Upper lobe of left lung (tissue), 4 donors: ENCODE measurements around the gene TUBAL3.

Experiments used
- EP300 ChIP-seq, 4 donors: sonication (generic); formaldehyde crosslinking; IDR thresholded peaks; one replicate each; pipeline ENCODE4 v1.5.1; 2017; ENCODE audit warnings: antibody characterized with exemption in 4 of 4, control low read depth in 2 of 4
- POLR2A ChIP-seq, 4 donors: fragments of 450-650 bp; IDR thresholded peaks; one replicate each; pipeline ENCODE4 v1.5.1; 2016 to 2017; ENCODE audit warnings: antibody characterized with exemption in 4 of 4, mild to moderate bottlenecking in 2 of 4
- POLR2AphosphoS5 ChIP-seq, 2 donors: sonication (generic); formaldehyde crosslinking; IDR thresholded peaks; one replicate each; pipeline ENCODE4 v1.5.1; 2017; ENCODE audit warnings: antibody characterized with exemption in 2 of 2
- TF ChIP-seq, protein P1 (sequence below), 6 experiments: fragments of 450-650 bp in 4 of 6; fragments of 200-600 bp in 2 of 6; sonication (generic) in 2 of 6; IDR thresholded peaks; one replicate each; pipeline ENCODE4 v1.5.1; 2016 to 2019; ENCODE audit warnings: antibody characterized with exemption in 6 of 6

- TF ChIP-seq POLR2A (IDR thresholded peaks at IDR 0.05): no peak
- TF ChIP-seq POLR2AphosphoS5 (IDR thresholded peaks at IDR 0.05): no peak
- TF ChIP-seq, protein P1, sequence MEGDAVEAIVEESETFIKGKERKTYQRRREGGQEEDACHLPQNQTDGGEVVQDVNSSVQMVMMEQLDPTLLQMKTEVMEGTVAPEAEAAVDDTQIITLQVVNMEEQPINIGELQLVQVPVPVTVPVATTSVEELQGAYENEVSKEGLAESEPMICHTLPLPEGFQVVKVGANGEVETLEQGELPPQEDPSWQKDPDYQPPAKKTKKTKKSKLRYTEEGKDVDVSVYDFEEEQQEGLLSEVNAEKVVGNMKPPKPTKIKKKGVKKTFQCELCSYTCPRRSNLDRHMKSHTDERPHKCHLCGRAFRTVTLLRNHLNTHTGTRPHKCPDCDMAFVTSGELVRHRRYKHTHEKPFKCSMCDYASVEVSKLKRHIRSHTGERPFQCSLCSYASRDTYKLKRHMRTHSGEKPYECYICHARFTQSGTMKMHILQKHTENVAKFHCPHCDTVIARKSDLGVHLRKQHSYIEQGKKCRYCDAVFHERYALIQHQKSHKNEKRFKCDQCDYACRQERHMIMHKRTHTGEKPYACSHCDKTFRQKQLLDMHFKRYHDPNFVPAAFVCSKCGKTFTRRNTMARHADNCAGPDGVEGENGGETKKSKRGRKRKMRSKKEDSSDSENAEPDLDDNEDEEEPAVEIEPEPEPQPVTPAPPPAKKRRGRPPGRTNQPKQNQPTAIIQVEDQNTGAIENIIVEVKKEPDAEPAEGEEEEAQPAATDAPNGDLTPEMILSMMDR (IDR thresholded peaks at IDR 0.05): no peak
- TF ChIP-seq EP300 (IDR thresholded peaks at IDR 0.05): no peak
These were observed 36.5 kb upstream of the TUBAL3 start for GRCh38 chr10:5441106-5441505.
